Ureter (tissue), 1 donor: ENCODE data around the gene N4BP2. TPM values are rescaled to one million over a fixed set of nuclear protein-coding genes. Genes with fewer than 3 reads are reported as not detected.

Experiments
- DNase-seq: peaks from one replicate; pipeline ENCODE4 v3.0.0-alpha.2; 2020; ENCODE audit warnings: low spot score
- total RNA-seq: library from RNA; stranded (reverse); gene quantifications from one replicate; pipeline ENCODE4 v1.2.4, GENCODE V29; 2023
- donor health status: DM: yes; HTN: yes; CAD: no.

The N4BP2 gene
- total RNA-seq, 1 donor from 2014 or later = 14.0 TPM

DNA sequence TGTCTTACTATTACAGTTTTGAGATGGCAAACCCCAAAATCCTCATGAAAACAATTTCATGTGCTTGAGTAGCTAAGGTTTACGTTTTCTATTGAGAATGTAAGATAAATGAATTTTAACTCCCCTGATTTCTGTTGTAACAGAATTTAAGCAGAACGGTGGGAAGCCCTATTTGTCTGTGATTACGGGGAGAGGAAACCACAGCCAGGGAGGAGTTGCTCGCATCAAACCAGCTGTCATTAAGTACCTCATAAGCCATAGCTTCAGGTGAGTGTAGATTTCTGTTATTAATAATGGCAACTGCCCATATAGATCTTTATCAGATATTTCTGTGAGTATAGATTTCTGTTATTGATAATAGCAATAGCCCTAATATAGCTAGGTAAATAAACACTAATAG is 96.0 kb downstream of the N4BP2 start:
- no peak for DNase-seq

DNA sequence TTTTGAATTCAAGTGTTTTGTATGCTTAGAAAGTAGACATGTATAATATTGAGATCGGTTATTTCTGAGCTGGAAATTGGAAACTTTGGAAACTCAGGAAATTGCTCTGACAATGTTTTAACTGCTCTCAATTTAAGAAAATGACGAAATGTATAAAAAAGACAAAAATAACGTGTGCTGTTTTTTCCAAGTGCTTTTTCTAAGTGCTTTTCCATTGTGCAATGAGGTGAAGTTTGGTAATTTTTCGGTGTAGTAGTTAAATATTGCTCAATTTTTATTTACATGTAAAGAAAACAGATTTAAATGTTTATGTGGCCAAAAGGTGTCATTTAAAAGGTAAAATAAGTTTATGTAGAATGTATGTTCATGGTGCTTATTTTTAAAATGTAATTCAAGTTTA is 100.8 kb downstream of the N4BP2 start:
- DNase-seq = no peak

DNA sequence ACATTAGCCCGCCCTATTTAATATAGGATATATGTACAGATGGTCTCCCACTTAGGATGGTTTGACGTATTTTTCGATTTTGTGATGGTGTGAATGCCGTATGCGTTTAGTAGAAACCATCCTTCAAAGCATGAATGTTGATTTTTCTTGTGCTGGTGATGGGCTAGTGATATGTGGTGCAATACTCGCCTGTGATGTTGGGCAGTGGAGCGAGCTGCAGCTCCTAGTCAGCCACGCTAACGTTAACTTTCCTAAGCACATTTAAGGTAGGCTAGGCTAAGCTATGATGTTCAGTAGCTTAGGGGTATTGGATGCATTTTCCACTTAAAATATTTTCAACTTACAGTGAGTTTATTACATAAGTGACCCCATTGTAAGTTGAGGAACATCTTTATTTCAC is 103.6 kb downstream of the N4BP2 start:
- DNase-seq = no peak

DNA sequence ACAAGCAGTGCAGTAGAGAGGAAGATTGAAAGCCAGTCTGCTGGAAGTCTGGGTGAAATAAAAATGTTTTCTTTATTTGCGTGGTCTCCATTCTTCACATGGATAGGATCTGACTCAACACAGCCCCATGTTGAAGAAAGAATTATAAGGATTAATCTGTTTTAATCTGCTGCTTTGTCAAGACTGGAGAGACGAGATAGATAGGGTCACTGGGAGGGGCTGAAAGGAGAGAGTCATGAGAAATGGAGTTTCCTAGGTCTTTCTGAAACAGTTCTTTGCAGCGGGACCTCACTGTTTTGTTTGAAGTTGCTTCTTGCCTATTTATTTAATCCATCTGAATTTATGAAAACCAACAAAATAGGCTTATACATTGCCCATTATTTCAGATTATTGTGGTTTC is 107.8 kb downstream of the N4BP2 start:
- DNase-seq = no peak

DNA sequence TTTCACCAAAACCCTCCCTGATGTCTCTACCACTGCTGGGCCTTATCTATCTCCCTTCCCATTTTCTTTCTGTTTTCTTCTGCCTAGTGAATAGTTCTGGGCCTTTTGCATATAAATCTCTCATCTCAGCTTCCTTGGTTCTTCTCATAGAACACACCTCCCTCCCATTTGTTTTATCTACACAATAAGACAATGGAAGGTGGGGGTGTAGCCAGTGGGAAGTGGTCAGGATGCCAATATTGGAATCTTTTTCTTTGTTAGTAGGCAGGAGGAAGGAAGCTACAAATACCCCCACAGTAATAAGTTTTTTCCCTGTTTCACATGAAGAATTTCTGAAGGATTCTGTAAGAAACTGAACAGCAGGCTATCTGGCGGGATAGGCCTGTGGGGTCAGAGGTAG is 109.3 kb downstream of the N4BP2 start:
- no peak for DNase-seq

DNA sequence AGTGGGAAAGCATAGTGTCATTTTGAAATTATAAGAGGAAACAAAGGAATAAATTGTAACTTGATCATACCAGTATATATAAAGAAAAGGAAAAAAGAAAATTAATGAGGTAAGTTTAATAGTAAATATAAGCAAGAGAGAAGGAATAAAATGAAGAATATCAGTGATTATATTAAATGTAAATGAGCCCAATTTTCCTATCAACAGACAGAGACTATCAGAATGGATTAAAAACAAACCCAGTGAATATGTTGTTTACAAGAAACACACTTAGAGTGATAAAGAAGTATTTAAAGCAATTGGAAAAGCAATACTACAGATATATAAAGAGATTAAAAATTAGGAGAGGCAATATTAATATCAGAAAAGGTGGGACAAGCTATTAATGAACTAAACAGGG is 111.4 kb downstream of the N4BP2 start:
- no peak for DNase-seq

DNA sequence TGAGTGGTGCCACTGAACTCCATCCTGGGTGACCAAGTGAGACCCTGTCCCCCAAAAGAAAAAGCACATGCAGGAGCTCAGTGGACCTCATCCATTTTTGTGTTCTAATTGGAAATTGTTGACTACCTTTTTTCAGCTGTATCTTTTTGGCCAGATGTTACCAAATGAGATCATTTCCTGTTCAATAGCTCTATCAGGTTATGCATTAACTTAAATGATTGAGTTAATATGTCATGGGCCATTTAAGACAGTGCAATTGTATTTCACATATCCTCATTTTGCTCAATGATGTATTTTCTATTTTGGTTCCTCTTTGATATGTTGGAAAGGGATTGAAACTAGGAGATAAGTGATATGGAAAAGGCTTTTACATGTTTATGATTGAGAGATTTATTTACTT is 113.9 kb downstream of the N4BP2 start:
- no peak for DNase-seq

DNA sequence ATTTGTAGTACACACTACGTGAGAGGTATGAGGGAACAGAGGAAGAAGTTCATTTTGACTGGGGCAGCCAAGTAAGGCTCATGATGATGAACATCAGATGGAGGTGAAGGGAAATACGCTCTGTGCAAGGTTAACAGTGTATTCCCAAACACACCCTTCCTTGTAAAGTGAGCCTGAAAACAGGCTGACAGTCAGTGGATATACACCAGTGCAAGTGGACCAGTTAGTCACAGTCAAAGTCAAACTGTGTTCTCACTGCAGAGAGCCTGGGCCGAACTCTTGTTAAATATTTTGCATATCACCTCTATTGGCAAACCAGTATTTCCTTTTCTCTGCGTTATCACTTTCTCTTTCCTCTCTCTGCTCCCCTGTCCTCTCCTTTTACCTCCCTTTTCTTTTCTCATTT is 116.8 kb downstream of the N4BP2 start:
- DNase-seq = no peak

DNA sequence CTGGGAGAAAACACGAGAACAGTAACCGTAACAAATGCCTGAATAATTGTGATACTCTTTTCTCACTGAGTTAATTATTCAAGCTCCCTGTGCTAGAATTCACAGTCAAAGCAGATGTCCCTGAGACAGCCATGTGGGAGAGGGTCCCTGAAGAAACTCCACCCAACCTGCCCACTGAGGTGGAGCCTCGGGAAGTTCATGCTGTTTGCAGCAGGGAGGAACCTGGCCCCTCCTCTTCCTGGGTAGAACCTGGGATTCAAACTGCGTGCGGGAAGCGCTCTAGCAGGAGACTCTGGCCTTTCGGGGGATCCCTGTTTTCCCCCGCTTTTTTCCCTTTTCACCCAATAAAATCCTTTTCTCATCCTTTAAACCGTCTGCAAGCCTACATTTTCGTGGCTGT is 120.0 kb downstream of the N4BP2 start:
- no peak for DNase-seq

DNA sequence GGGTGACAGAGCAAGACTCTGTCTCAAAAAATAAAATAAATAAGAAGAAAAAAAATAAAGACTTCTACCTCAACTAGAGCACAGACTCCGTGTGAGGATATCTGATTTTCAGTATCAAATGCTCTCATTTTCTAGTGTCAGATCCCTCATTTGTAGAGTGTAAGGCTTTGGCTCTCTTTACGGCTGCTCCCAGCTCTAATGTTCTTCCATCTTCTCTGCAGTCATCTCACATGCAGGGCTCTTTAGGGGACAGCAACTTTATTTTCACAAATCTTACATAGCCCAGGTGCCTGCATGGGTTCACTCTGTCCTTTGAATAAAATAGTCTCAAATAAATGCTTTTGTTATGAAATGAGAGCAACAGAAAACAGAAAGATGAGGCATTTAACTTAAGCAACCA is 120.9 kb downstream of the N4BP2 start:
- no peak for DNase-seq

DNA sequence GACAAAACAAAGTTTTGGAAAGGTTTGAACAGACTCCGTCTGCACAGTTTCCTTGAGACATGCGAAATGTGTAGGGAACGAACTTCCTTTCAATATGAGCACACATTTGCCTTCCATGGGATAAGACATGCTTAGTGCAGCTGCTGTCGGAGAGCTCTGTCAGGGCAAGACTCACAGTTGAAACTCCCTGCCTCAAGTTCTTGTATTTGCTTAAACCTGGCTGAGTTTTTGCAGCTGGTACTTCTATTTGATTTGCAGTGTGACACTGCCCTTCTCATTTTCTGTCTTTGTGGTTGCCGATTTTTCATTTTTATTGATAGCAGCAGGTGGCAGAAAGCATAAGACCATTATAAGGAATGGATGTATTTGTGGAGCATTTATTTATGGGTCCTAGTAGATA is 122.0 kb downstream of the N4BP2 start:
- no peak for DNase-seq

DNA sequence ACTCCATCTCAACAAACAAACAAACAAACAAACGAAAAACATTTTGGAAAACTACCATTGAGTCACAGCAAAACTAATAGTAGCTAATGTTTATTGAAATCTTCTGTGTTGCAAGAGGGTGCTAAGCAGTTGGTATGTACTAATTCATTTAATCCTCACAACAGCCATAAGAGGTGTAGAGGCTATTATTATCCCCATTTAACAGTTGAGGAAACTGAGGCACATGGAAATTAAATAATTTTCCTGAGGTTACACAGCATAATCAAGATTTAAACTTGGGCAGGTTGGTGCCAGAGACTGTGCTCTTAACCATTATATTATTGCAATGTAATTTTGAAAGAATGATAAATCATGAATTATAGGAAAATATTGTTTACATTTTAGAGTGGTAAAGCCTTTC is 122.7 kb downstream of the N4BP2 start:
- no peak for DNase-seq

DNA sequence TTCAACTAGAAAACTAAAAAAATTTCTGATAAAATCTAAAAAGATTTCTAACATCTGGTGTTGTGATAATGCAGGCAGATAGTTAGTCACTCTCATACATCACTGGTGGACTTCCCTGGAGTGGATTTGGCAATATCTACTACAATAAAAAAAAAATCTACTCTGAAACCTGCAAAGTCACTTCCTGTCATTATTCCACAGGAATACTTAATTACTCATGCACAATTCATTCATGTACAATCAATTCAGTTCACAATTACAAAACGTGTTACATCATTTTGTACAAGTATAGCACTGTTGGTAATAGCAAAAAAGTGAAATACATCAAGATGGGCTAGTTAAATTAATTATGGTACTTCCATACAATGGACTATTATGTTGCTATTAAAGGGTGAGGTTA is 123.7 kb downstream of the N4BP2 start:
- DNase-seq = no peak

DNA sequence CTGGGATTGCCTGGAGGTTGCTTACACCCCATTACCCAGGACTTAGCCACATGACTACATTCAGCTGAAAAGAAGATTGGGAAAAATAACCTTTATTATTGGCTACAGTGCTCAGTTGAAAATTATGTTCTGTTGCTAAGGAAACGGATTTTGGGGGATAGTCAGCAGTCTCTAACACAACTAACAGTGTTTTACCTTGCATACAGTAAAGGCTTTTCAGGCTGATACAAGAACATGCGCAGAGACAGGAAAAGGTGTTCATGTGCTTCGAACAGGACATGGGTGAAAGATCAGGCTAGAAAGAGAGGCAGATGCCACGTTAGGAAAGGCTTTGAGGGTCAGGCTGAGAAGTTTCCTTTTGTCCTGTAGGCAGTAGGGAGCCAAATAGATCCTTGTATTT is 125.4 kb downstream of the N4BP2 start:
- no peak for DNase-seq

DNA sequence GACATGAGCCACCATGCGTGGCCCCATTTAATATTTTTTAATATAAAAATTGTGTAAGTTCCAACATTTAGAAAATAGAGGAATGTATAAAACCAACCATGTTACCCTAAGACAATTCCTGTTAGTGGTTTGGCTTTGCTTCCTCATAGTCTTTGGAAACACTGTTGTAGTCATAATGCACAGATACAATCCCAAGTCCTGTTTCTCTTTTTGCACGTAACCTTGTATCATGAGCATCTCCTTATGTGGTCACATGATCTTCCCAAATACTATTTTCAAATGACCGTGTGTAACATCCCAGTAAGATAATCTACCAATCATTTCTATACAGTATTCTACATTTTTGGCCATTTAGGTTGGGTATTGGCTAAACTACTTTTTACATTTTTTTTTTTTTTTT is 126.3 kb downstream of the N4BP2 start:
- DNase-seq = no peak

DNA sequence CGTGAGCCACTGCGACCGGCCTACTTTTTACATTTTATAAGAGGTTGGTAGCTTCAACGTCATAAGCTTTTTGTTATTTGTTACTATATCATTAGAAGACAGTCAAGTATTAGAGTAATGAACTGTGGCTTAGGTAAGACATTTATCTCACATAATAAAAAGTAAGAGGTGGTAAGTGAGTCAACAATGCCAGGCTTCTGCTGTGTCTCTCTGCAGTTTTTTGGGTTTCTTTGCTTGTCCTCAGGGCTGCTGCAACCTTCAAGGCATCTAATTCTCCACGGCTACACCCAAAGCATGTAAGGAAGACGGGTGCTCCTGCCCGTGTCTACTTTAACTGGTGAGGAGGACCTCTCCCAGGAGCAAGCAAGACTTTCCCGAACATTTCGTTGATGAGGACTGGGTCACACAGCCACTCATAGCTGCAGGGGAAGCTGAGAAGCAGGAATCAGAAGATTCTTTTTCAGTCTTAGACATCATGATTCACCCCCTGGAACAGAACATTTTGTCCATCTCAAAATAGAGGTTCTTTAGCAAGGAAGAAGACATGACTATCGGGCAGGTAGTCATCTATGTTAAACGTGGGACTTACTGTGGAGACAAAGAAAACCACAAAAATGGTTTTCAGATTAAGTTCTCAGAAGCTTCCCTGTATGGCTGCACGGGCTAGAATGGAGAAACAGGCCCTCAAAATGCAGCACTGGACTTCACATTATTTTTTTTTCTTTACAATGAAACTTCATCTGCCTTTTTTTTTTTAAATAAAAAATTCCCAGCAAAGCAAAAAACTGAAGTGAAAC is 127.2 kb downstream of the N4BP2 start:
- DNase-seq = no peak

DNA sequence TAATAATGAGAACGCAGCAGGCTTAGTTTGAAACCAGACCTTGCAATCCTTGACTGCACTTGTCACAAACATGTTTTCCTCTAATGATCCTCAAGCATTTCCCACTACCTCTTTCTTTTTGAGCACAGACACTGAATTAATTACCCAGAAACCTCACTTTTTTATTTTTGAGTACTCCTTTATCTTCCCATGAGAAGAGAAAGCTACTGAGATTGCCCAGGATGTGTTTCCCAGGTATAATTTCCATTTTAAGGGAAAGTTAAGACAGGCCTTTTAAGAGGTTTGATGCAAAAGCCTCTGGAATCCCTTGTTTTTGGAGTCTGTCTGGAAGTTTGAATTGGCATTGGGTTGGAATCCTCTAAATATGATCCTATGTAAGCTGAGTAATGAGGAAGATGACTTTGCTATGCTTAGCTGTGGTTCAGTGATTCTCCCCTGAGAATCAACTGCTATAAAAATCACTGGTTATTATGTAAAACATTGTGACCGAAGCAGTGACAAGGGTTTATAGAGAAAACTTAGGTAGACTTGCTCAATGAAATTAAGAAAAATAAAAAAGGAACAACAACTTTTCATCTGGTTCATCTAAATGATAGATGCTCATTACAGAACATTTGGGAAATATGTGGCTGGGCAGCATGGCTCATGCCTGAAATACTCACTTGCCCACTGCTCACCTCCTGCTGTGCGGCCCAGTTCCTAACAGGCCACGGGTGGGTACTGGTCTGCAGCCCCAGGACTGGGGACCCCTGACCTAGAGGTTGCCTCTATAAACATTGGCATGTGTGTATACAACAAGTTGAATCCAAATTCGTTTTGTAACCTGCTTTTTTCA is 129.4 kb downstream of the N4BP2 start:
- no peak for DNase-seq

DNA sequence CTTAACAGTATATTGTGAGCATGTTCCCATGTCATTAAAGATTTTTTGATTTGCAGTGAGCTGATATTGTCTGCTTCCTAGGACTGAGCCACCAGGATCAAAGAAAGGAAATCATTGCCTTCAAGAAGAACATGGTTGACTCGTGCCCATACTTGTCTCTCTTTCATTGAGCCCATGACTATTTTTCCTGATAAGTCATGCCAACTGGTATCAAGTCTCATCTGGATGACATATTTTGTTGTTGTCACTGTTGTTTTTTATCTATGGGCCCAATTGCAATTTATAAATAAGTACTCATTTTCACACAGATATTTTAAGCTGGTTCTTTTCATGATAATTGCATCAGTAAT is 130.0 kb downstream of the N4BP2 start:
- DNase-seq = no peak

DNA sequence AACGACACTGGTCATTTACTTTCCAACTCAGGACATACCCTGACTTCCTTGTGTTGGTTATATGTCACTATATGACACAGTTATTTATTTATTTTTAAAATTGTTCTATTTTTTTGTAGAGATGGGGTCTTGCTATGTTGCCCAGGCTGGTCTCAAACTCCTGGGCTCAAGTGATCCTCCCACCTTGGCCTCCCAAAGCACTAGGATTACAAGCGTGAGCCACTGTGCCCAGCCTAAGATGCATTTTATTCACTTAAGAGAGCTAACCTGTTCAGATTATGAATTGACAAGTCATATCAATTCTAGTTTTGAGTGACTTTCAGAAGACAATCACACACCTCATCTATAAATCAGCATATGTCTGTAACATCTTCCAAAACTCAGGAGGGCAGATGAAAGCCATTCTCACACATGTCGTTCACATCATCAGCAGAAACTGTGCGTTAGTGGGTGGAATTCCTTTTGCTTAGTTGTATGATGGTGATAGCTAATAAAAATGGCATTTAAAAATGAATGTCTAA is 130.8 kb downstream of the N4BP2 start:
- DNase-seq = no peak

DNA sequence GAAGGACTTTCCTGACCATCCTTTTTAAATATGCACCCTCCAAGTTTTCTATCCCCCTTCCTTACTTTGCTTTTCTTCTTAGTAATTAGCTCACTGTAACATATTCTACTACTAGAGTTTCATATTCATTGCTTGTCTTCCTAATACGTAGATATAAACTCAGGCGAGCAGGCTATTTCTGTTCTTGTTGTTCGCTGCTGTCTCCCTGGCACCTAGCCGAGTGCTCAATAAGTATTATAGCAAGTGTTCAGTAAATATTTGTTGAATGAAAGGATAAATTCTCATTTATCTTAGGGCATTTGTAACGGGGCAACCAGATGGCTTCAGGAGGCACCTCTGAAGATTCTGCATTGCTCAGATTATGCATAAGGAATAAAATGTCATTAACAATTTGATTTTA is 133.4 kb downstream of the N4BP2 start:
- DNase-seq = no peak

DNA sequence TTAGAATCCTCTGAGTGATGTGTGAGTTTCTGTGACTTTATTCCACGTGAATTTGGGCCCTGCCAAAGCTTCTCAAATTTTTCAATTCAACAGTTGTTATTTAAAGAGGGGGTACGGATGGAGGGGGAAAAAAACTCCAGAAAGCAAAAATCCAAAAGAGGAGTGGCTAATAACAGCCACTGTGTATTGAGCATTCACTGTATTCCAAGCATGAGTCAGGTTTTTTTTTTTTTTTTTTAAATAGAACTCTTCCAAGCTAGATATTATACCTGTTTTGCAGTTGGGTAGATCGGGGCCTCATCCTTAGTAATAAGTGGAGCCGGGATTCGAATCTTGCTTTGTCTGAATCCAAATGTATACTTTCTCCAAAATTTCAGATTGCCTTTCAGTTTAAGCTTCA is 133.8 kb downstream of the N4BP2 start:
- no peak for DNase-seq

DNA sequence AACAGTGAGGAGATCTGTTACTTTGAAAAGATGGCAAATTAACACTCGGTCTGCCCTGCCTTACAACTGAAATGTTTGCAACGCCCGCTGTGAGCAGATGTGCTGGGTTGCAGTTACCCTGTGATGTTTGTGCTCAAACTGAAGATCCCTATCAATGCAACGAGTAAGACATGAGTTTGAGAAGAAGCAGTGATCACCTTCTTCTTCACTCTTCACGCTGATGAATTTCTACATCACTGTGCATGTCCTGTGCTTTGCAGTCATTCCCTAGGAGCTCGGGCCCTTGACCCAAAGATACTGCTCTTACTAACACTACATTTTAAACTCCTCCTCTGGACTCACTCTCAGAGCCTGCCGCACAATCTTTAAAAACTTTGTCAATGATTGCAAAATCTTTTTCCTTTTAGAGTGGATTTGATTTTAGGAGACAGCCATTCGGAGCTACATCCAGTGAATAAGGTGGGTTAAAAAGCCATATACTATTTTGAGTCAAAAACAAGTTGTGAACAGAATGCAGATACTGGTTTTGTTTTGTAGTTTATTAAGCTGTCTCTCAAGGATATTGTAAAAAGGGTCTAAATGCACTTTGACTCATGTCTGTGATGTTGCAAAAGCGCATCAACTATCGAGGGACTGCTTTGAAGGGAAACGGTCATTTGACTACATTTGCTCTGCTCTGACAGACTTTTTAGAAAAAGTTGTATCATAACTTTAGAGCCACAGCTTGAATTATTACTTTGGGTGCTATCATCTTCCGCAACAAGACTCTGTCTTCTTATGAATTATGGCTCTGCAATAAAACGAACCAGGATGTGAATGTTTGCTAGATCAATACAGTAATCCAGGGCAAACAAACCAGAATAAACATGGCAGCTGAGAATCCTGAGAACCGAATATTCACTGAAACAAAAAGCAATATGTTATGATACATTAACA is 134.5 kb downstream of the N4BP2 start:
- DNase-seq = no peak
